ENCODE results near the gene PEX5L. TPM values are rescaled to one million over a fixed set of nuclear protein-coding genes. Genes with fewer than 3 reads are reported as not detected.

Gene PEX5L
- total RNA-seq, 2 donors from 2014 or later = 1.1 to 4.1 TPM

- H3K4me1 ChIP-seq (replicated peaks) = no peaks in the 10 kb centered on the region
- H3K4me3 ChIP-seq = no peak overlapping the region
- H3K27ac ChIP-seq = no peak overlapping the region
- WGBS = 57% methylated on average over 5 of the region's 5 CpGs
- DNase-seq (ENCODE audit: low spot score) = no peak
- TF ChIP-seq, protein P1, sequence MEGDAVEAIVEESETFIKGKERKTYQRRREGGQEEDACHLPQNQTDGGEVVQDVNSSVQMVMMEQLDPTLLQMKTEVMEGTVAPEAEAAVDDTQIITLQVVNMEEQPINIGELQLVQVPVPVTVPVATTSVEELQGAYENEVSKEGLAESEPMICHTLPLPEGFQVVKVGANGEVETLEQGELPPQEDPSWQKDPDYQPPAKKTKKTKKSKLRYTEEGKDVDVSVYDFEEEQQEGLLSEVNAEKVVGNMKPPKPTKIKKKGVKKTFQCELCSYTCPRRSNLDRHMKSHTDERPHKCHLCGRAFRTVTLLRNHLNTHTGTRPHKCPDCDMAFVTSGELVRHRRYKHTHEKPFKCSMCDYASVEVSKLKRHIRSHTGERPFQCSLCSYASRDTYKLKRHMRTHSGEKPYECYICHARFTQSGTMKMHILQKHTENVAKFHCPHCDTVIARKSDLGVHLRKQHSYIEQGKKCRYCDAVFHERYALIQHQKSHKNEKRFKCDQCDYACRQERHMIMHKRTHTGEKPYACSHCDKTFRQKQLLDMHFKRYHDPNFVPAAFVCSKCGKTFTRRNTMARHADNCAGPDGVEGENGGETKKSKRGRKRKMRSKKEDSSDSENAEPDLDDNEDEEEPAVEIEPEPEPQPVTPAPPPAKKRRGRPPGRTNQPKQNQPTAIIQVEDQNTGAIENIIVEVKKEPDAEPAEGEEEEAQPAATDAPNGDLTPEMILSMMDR (IDR thresholded peaks at IDR 0.05) = no peak
- TF ChIP-seq POLR2A (IDR thresholded peaks at IDR 0.05) = no peak
- TF ChIP-seq POLR2AphosphoS5 (IDR thresholded peaks at IDR 0.05) = no peak
- H3K36me3 ChIP-seq = no peaks in the 10 kb centered on the region
- H3K27me3 ChIP-seq (replicated peaks; ENCODE audit: insufficient read depth) = no peaks in the 10 kb centered on the region
- intact Hi-C loops (cut with DNase I) = no loop called here
- H3K9me3 ChIP-seq = no peaks in the 10 kb centered on the region
Observed at GRCh38 chr3:179806177-179806576, 230.6 kb downstream of the PEX5L start.

DNA sequence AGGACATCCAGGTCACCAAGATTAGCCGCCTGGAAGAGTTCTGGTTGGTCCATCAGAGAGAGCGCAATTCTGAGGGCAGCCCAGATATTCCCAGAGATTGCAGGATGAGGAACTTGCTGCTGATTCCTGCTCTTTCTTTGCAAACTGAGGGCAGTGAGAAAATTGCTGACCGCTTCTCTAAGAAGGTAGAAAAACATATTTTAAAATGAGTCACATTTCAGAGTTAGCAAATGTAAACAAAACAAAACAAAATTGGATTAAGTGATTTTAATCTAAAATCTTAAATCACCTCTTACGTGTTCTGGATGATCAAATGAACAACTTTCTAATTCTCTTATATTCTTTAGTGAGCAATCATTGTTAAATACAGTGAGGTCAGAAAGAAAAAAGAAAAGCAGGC is 234.9 kb downstream of the PEX5L start:
- Histone ChIP-seq H3K27me3 (replicated peaks; ENCODE audit: insufficient read depth) (no peaks in the 10 kb centered on the region), H3K36me3 (no peaks in the 10 kb centered on the region), H3K9me3 (no peaks in the 10 kb centered on the region), H3K4me1 (replicated peaks) (no peaks in the 10 kb centered on the region), H3K27ac (no peak overlapping the region), H3K4me3 (no peak overlapping the region)
- WGBS = 89% methylated on average over 4 of the region's 4 CpGs
- TF ChIP-seq, protein P1 (IDR thresholded peaks at IDR 0.05) = no peak
- TF ChIP-seq POLR2AphosphoS5 (IDR thresholded peaks at IDR 0.05) (no peak), POLR2A (IDR thresholded peaks at IDR 0.05) (no peak)
- intact Hi-C loops (cut with DNase I) = no loop called here
- no peak for DNase-seq (ENCODE audit: low spot score)

DNA sequence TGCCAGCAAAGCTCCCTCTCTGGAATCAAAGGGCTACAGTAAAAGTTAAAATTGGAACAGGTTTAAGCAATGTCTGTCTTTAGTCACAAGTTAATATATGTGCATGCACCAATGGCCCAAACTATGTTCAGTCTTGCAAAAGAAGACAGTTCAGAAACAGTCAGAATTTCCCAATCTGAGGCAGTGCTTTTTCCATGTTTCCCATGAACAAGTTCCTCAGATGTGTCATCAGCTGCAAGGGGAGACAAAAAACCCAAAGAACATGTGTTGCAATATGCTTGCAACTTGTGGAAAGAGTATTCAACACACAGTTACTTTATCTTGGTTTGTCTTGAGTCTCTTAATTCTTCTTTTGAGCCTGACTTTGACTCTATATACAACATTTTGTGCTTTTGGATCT is 235.5 kb downstream of the PEX5L start:
- no peak overlapping the region for H3K27ac ChIP-seq
- intact Hi-C loops (cut with DNase I) = no loop called here
- no peak overlapping the region for H3K4me3 ChIP-seq
- H3K9me3 ChIP-seq = no peaks in the 10 kb centered on the region
- H3K4me1 ChIP-seq (replicated peaks) = no peaks in the 10 kb centered on the region
- no peak for DNase-seq (ENCODE audit: low spot score)
- TF ChIP-seq, protein P1 (IDR thresholded peaks at IDR 0.05) = no peak
- no peak for TF ChIP-seq POLR2A (IDR thresholded peaks at IDR 0.05)
- TF ChIP-seq POLR2AphosphoS5 (IDR thresholded peaks at IDR 0.05) = no peak
- H3K27me3 ChIP-seq (replicated peaks; ENCODE audit: insufficient read depth) = no peaks in the 10 kb centered on the region
- H3K36me3 ChIP-seq = no peaks in the 10 kb centered on the region

DNA sequence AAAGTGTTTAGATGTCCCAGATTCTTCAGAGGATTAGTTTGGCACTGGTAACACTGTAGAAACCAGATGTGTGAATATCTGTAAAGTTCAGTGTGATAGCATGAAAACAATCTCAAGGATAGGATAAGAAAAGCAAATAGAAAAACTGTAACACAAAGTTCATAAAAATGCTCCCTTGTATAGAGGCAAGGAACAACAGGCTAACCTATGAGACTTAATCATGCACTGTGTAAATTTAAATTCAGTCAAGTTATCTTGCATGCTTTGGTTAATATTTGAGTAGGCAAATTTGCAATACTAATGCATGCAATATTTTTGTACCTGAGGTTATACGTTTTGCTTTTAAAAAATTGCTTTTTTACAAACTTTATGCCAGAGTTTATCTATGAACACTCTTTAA is 239.5 kb downstream of the PEX5L start:
- WGBS = 59% methylated on average over 1 of the region's 1 CpG
- H3K9me3 ChIP-seq = no peaks in the 10 kb centered on the region

GRCh38 chr3:179796421-179796820 is 240.3 kb downstream of the PEX5L start:
- no peaks in the 10 kb centered on the region for H3K27me3 ChIP-seq (replicated peaks; ENCODE audit: insufficient read depth)
- no peak for DNase-seq (ENCODE audit: low spot score)
- intact Hi-C loops (cut with DNase I) = no loop called here
- H3K27ac ChIP-seq = no peak overlapping the region
- no peaks in the 10 kb centered on the region for H3K9me3 ChIP-seq
- no peaks in the 10 kb centered on the region for H3K4me1 ChIP-seq (replicated peaks)
- H3K4me3 ChIP-seq = no peak overlapping the region
- no peaks in the 10 kb centered on the region for H3K36me3 ChIP-seq
- 72% methylated on average over 4 of the region's 4 CpGs for WGBS
- TF ChIP-seq, protein P1 (IDR thresholded peaks at IDR 0.05) = no peak
- TF ChIP-seq POLR2AphosphoS5 (IDR thresholded peaks at IDR 0.05) (no peak), POLR2A (IDR thresholded peaks at IDR 0.05) (no peak)

More for the DNA sequence above, 239.5 kb downstream of the PEX5L start:
- no peak overlapping the region for H3K27ac ChIP-seq
- H3K27me3 ChIP-seq (replicated peaks; ENCODE audit: insufficient read depth) = no peaks in the 10 kb centered on the region
- no peak for TF ChIP-seq POLR2A (IDR thresholded peaks at IDR 0.05)
- TF ChIP-seq, protein P1 (IDR thresholded peaks at IDR 0.05) = no peak
- TF ChIP-seq POLR2AphosphoS5 (IDR thresholded peaks at IDR 0.05) = no peak
- no peak for DNase-seq (ENCODE audit: low spot score)
- H3K36me3 ChIP-seq = no peaks in the 10 kb centered on the region
- intact Hi-C loops (cut with DNase I) = no loop called here
- no peak overlapping the region for H3K4me3 ChIP-seq
- no peaks in the 10 kb centered on the region for H3K4me1 ChIP-seq (replicated peaks)

Measured in prostate gland (tissue), 2 donors.